GM18951 (cell line): Measurements from ENCODE around the gene CNR2.
"Not testable (repeated sequence)": the region's sequence is repeated elsewhere in the genome, so short reads cannot be mapped to it uniquely, and the experiment has no call there.

Experiments
- POLR2A ChIP-seq: IDR thresholded peaks from 4 replicates; pipeline ENCODE4 v1.6.1; 2011; ENCODE audit warnings: mild to moderate bottlenecking; ENCODE audit not compliant: insufficient read length, insufficient read depth; ENCODE audit errors: extremely low read depth
- in situ Hi-C: fragments of 300-500 bp; cut with MboI; formaldehyde crosslinking; loops from one replicate; pipeline ENCODE4 v1.12.0; 2022; ENCODE audit warnings: low sequenced_read_pairs, mixed read lengths, inconsistent platforms; ENCODE audit not compliant: unreplicated experiment

The CNR2 gene

DNA sequence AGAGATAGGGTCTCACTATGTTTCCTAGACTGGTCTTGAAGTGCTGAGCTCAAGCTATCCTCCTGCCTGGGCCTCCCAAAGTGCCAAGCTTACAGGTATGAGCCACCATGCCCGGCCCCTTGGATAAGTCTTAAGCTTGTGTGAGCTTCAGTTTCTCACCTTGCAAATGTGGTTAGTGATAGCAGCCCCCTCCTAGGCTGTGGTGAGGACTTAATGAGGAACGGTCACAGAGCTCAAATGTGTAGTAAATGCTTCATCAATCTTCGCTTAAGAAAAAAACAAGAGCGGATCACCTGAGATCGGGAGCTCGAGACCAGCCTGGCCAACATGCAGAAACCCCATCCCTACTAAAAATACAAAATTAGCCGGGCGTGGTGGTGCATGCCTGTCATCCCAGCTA, 3.0 kb downstream of the CNR2 start:
- in situ Hi-C loops: loop anchor here (10.0 kb wide), 1 partner anchor 105 kb away; the partner anchor contains the start of gene GALE
- no peak for TF ChIP-seq POLR2A

DNA sequence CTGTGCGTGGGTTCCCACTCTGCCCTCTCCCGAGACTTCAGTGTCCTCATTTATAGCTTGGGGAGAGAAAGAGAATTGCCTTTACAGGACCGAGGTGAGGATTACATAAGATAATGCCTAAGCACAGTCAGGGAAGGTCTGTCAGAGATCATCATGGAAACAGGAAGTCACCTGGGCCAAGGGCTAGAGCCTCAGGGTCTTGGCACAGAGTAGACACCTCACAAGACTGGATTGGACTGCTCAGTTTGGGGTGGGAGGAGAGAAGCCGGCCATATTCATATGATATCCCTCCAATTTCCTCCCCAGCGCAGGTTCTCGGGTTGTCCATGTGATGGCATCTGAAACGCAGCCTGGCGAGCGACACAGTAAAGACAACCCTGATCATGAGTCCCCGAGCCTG, 3.8 kb downstream of the CNR2 start:
- peak; percentile 28 for TF ChIP-seq POLR2A

DNA sequence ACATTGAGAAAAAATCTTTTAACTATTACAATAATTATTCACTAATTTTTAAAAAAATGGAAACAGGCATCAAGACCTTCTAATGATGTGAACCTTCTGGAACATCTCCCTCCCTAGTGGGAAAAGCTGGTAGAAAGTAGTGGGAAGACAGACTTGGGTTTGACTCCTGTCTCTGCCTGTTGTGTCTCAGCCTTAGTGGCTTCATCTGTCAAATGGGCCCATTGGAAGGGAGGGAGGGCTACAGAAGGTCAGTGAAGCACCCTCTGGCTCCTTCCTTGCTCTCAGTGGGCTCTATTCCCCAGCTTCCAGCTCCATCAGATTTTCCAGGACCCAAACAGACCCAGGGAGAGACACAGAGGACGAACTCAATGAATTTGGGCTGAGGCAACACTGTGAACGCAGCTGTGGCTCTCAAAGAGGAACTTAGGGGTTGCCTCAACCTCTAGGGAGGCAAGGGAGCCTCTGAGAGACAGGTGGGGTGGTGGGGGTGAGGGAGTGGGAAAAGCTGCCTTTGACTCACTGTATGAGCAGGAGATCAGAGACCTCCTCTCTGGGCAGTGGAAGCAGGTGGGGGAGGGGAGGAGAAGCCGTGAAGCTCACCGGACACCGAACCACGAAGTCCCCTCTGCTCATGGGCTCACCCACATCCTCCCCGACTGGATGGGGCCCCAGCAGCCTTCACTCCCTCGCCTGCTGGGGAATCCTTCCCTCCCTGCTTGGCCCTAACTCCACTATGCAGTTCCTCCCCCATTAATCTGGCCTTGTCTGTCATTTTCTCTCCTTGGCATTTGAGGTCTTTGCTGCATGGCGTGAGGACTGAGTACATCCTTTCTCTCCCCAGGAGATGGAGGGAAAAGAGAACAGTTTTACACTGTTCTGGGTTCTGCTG, 4.5 kb downstream of the CNR2 start:
- in situ Hi-C loops: no loop called here
- peak; percentile 18 for TF ChIP-seq POLR2A

More for the DNA sequence above, 3.8 kb downstream of the CNR2 start:
- in situ Hi-C loops: no loop called here

DNA sequence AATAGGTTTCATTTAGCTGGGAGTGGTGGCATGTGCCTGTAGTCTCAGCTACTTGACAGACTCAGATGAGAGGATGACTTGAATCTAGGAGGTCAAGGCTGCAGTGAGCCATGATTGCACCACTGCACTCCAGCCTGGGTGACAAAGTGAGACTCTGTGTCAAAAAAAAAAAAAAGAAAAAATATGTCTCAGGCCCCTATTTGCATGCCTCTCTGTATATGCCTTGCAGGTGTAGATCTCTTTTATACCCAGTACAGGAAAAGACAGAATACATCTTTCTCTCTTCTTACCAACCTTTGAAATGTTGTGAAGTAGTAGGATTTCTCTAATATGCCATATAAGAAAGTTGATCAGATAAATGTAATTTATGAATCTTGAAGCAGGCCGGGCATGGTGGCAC, 6.4 kb downstream of the CNR2 start:
- in situ Hi-C loops: no loop called here
- TF ChIP-seq POLR2A: no peak

DNA sequence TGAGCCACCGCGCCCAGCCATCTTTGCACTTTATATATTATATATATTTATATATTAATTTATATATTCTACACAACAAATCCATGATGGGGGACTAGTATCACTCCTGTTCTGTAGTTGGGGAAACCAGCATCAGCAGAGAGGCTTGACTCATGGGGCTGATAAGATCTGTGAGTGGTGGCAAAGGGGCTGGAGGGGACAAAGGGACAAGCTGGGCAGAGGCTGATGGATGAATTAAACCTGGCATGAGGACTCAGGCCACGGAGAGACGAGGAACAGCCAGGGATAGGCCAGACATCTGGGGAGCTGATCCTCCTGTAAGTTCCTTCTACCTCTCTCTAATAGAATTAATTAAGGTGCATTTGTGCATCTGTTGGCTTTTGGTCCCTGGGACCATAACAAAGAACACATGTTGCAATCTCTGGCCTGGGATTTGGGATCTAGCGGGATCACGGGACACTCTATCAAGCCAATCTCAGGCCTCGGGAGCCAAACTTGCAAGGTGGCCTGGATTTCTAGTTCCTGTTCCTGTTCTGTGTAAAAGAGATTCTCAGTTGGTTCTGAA, 7.6 kb downstream of the CNR2 start:
- no peak for TF ChIP-seq POLR2A
- in situ Hi-C loops: no loop called here

DNA sequence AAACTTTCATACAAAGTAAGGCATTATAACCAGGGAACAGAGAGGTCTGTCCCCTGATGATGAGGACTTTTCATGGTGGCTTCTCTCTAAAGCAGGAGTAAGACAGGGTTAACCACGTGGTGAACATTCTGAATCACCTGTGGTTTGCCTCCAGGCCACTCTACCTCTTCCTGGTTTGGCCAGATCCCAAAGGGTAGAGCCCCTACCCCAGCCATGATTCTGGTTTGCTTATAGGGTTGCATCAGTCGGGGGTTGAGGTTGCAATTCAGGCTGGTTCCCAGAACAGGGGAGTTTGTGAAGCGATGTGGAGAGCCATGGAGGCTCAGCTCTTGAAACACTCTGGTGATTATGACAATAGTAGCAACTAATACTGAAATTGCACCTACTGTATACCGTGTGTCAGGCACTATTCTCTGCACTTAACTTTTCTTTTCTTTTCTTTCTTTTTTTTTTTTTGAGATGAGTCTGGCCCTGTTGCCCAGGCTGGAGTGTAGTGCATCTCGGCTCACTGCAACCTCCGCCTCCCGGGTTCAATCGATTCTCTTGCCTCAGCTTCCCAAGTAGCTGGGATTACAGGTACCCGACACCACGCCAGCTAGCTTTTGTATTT, 8.3 kb downstream of the CNR2 start:
- in situ Hi-C loops: no loop called here
- no peak for TF ChIP-seq POLR2A

DNA sequence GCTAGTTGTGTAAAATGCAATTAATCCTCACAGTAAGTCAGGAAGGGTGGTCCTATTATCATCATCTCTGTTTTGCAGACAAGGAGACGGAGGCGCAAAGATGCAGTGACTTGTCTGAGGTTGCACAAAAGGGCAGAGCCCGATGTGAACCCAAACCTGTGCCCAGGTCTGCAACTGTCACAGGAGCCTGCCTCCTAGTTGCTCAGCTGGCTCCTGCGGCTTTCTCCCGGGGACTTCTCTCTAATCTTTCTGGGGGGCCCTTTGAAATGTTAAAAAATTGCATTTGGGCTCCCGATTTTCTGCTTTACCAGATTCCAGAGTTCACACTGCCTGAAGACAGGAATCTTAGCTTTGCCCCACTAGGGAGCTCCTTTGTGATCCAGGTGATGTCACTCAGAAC, 9.4 kb downstream of the CNR2 start:
- in situ Hi-C loops: no loop called here

DNA sequence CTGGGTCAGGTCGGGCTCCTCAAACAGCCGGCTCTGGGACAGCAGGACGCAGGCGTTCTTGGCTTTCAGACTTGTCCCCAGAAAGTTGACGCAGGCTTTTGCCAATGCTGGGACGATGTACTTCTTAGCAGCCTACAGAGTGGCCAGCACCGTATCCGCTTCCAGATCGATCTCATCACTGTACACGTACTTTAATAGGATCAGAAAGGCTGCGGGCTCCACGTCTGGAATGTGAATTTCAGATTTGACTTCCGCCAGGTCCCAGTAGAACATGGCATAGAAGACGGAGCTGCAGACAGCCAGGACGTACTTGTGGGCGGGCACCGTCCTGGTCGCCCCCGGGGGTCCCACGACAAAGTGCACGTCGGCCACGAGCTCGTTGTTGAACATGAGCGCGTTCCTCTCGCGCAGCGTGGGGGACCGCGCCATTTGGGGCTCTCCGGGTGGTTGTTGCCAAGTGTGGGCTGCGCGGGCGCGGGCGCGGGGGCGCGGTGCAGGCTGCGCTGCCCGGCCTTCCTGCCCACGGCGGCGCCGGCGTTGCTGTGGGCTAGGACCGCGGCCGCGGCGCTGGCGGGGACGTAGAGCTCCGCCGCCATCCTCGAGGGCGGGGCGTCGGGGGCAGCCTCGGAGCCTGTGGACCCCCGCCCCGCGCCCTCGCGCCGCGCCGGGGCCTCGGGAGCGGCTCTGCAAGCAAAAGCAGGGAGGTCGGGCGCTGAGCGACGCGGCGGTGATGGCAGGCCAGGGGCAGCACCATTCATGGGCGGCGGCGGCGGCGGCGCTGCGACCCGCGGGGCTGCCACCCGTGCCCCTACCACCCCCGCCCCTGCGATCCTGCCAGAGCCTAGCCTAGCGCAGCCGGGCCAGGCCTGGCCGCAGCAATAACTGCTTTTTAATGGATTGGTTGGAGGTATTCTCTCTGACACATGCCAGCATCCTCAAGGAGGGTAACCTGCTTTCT, 10.6 kb downstream of the CNR2 start:
- in situ Hi-C loops: no loop called here
- no peak for TF ChIP-seq POLR2A

More for the DNA sequence above, 9.4 kb downstream of the CNR2 start:
- no peak for TF ChIP-seq POLR2A

DNA sequence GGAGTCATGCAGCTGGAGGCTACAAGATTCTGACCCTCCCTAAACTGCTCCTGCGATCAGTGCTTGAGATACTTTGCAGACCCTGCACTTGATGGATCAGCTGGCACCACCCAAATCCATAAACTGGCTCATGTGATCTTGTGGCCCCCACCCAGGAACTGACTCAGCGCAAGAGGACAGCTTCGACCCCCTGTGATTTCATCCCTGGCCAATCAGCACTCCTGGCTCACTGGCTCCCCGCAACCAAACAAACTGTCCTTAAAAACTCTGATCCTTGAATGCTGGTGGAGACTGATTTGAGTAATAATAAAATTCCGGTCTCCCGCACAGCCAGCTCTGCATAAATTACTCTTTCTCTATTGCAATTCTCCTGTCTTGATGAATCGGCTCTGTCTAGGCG, 13.1 kb downstream of the CNR2 start:
- in situ Hi-C loops: not testable (repeated sequence)

DNA sequence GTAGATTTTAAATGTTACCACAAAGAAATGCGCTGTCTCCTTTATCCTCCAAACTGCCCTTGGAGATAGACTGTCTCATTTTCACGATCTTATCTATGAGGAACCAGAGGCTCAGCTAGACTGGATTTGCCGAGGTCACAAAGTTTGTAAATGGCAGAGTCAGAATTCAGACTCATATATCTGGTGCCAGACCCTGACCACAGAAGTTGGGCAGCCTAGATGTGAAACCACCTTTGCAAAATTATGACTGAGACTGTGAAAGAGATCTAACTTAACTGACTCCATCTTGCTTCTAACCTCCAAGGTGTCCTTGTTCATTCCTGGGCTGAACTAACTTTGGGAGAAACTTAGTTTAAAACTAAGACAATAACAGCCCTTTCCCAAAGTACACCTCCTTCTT, 14.1 kb downstream of the CNR2 start:
- TF ChIP-seq POLR2A: no peak
- in situ Hi-C loops: no loop called here

DNA sequence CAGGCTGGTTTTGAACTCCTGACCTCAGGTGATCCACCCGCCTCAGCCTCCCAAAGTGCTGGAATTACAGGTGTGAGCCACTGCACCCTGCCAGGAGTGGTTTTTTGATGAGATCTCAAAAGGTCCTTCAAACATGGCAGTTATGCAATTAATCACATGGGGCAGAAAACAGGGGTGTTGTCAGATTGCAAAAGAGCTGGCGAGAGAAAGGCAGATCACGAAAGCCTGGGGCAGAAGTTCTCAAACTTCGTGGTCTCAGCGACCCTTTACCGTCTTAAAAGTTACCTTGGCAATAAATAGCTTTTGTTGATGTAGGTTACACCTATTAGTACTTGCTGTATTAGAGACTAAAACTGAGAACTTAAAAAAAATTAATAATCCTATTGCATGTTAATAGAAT, 16.1 kb downstream of the CNR2 start:
- no peak for TF ChIP-seq POLR2A
- in situ Hi-C loops: no loop called here

DNA sequence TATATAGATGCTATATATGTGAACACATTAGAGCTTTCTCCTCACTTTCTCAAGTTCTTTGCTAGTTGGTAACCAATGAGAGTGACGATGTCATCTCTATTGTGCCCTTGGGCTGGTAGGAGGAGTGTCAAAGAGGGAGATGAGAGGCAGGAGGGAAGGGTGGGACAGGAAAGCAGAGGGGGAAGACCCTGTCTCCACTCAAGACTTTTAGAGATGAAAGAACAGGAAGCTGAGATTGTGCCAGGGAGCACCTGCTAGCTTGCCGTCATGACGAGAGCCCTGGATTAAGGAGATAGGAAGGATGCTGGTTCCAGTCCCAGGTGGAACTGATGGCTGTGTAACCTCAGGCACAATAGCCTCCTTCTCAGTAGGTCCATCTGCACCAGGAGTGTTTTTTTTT, 16.7 kb downstream of the CNR2 start:
- TF ChIP-seq POLR2A: no peak
- in situ Hi-C loops: no loop called here

DNA sequence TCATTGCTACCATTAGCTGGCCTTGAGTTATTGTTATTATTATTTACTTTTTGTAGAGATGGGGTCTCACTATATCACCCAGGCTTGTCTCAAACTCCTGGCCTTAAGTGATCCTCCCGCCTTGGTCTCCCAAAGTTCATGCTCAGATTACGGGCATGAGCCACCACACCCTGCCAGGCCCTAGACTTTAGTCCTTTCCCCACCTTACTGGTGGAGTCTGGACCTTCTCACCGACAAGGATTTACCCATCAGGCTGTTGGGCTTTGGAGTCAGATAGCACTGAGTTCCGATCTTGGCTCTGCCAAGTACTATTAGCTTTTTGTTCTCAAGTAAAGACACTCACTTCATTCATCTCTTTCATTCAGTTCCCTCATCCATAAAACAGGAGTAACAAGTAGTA, 17.2 kb downstream of the CNR2 start:
- in situ Hi-C loops: no loop called here
- no peak for TF ChIP-seq POLR2A
